ENCODE results near the gene C1QL1. TPM values are rescaled to one million over a fixed set of nuclear protein-coding genes. Genes with fewer than 3 reads are reported as not detected.

Gene C1QL1
- total RNA-seq, 1 donor from 2014 or later: not detected

- H3K4me1 ChIP-seq: no peaks in the 10 kb centered on the region
- H3K9me3 ChIP-seq: no peaks in the 10 kb centered on the region
- H3K27me3 ChIP-seq: no peaks in the 10 kb centered on the region
- intact Hi-C loops (cut with DNase I): no loop called here
- no peak overlapping the region for H3K27ac ChIP-seq
- no peak for TF ChIP-seq CTCF (IDR thresholded peaks at IDR 0.05)
- H3K36me3 ChIP-seq: no peaks in the 10 kb centered on the region
- no peak overlapping the region for H3K4me3 ChIP-seq
- no peak for DNase-seq (ENCODE audit: low spot score in 2 of 2)
Measured at GRCh38 chr17:44928950-44929720, 39.0 kb downstream of the C1QL1 start.

GRCh38 chr17:44928136-44928535 is 40.0 kb downstream of the C1QL1 start:
- Histone ChIP-seq H3K4me1 (no peaks in the 10 kb centered on the region), H3K27ac (no peak overlapping the region), H3K36me3 (no peaks in the 10 kb centered on the region), H3K9me3 (no peaks in the 10 kb centered on the region), H3K27me3 (no peaks in the 10 kb centered on the region), H3K4me3 (no peak overlapping the region)
- intact Hi-C loops (cut with DNase I): no loop called here
- TF ChIP-seq CTCF (IDR thresholded peaks at IDR 0.05): no peak
- DNase-seq (ENCODE audit: low spot score in 2 of 2): no peak

- TF ChIP-seq CTCF (IDR thresholded peaks at IDR 0.05): no peak
- intact Hi-C loops (cut with DNase I): no loop called here
Measured at GRCh38 chr17:44927696-44928095, 40.4 kb downstream of the C1QL1 start.

GRCh38 chr17:44926821-44927525 is 41.1 kb downstream of the C1QL1 start:
- H3K27ac ChIP-seq: no peak overlapping the region
- no peak for DNase-seq (ENCODE audit: low spot score in 2 of 2)
- no peaks in the 10 kb centered on the region for H3K36me3 ChIP-seq
- no peak for TF ChIP-seq CTCF (IDR thresholded peaks at IDR 0.05)
- no peaks in the 10 kb centered on the region for H3K9me3 ChIP-seq
- intact Hi-C loops (cut with DNase I): no loop called here
- H3K4me3 ChIP-seq: no peak overlapping the region
- no peaks in the 10 kb centered on the region for H3K4me1 ChIP-seq
- no peaks in the 10 kb centered on the region for H3K27me3 ChIP-seq

More at GRCh38 chr17:44927696-44928095, 40.4 kb downstream of the C1QL1 start:
- Histone ChIP-seq H3K9me3 (no peaks in the 10 kb centered on the region), H3K27me3 (no peaks in the 10 kb centered on the region), H3K27ac (no peak overlapping the region), H3K36me3 (no peaks in the 10 kb centered on the region), H3K4me3 (no peak overlapping the region), H3K4me1 (no peaks in the 10 kb centered on the region)
- no peak for DNase-seq (ENCODE audit: low spot score in 2 of 2)

- H3K4me3 ChIP-seq: no peak overlapping the region
- no peaks in the 10 kb centered on the region for H3K27me3 ChIP-seq
- H3K27ac ChIP-seq: no peak overlapping the region
- intact Hi-C loops (cut with DNase I): no loop called here
- DNase-seq (ENCODE audit: low spot score in 2 of 2): no peak
- no peaks in the 10 kb centered on the region for H3K36me3 ChIP-seq
- H3K4me1 ChIP-seq: no peaks in the 10 kb centered on the region
- no peaks in the 10 kb centered on the region for H3K9me3 ChIP-seq
- TF ChIP-seq CTCF (IDR thresholded peaks at IDR 0.05): no peak
Measured at GRCh38 chr17:44925731-44926697, 42.1 kb downstream of the C1QL1 start.
